GM21423 (cell line): Measurements from ENCODE around the gene SYT12.
A peak's percentile ranks its signal among the peaks of the same experiment; 100 is the strongest.

ENCODE experiments used
- ATAC-seq: cut with Tn5 transposase; IDR thresholded peaks from one replicate; pipeline ENCODE4 v1.9.1; 2021; ENCODE audit warnings: mild to moderate bottlenecking, moderate library complexity; ENCODE audit not compliant: unreplicated experiment

Gene SYT12

DNA sequence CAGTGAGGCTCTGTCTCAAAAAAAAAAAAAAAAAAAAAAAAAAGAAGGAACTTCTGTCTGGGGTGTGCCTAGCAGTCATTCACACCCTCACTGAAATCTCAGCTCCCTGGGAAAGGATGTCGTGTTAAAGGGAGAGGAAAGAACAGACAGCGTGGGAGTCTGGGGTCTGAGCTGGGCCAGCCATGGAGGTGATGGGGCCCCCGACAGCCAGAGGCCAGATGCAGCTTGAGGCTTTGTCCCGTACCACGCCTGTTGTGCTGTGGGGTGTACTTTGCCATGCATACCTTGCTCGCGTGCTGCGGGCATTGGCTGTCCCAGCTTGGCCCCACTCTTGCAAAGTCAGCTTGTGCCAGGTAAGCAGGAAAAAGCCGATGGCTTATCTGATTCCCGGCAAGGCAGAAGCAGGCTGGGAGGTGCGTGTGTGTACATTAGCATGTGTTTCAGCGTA, 4.6 kb downstream of the SYT12 start:
- no peak for ATAC-seq

DNA sequence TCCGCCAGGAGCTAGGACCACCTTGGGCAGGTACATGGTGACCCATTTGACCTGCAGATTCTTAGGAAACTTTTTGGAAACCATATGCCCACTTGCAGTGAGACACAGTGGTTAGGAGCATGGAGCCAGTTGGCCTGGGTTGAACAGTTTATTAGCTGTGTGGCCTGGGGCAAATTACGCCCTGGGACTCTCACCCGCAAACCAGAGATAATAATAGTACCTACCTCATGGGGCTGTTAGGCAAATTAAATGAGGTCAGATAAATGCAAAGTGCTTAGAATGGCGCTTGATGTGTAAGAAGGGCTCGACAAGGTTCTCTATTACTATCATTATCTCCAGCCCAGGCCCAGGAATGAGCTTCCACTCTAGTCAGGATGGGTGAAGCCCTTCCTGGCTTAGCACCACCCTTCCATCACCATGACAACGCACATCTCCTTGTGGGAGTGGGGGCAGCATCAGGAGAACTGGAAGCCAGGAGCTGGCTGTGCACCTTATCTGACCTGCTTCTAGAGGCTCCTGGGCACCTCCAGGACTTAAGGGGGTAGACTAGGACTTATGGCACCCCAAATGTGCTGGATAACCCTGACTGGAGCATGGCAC, 5.1 kb downstream of the SYT12 start:
- peak; percentile 65 for ATAC-seq

- ATAC-seq: no peak
Observed at GRCh38 chr11:67029146-67029545, 6.2 kb downstream of the SYT12 start.

GRCh38 chr11:67030976-67031375, 8.0 kb downstream of the SYT12 start:
- no peak for ATAC-seq

DNA sequence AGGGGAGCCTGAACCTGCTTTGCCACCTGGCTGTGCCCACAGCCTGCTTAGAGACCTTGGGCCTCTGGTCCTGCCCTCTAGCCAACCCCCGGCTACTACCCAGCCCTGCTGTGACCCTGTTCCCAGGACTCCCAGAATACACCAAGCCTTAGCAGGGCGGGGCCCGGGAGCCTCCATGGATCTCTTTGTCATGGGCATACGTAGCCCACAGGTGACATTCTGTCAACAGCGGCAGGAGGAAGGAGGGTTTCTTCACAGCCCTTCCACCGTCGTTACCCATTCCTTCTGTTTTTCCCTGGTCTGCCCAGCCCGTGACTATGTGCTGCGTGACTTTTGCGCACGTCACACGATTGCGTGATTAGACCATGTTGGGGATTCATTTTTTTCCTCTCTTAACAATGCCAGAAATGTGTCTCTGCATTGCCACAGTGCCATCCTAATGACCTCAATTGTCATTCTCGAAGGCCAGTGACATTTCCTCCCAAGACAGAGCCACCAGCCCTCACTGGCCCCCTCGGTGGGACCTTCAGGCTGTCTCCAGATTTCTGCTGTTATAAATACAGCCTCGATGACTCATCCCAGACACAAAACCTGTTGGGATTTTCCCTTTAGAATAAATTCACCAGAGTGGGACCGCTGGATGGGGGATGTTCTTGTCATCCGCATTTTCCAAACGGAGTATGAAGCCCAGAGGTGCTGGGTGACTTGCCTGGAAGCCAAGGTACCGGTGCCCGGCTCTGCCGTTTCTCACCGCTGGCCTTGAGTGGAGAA, 9.0 kb downstream of the SYT12 start:
- ATAC-seq: no peak

DNA sequence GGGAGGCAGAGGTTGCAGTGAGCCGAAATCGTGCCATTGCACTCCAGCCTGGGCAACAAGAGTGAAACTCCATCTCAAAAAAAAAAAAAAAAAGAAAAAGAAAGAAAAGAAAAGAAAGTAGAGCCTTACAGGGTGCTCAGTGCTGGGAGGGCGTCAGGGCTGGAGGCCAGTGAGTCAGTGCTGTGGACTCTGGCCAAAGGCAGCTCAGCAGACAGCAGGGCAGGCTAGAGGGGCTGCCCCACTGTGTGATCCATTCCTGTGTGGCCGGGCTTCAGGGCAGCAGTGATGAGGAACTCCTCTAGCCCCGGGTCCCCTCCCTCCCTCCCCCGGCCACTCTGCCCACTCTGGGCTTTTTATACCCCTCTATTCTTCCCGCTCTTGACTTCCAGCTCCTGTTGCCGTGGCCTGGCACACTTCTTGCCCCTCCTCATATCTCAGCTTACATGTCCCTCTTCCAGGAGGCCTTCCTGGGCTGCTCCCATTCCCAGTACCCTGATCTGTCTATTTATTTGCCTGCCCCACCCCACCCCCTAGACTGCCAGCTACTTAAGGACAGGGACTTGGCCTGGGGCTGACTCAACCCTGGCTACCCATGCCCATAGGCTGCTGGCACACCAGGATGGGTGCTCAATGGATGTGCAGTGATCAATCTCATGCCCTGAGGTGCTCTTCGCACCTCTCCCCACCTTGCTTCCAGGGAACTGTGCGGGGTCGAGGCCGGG, 10.1 kb downstream of the SYT12 start:
- no peak for ATAC-seq

DNA sequence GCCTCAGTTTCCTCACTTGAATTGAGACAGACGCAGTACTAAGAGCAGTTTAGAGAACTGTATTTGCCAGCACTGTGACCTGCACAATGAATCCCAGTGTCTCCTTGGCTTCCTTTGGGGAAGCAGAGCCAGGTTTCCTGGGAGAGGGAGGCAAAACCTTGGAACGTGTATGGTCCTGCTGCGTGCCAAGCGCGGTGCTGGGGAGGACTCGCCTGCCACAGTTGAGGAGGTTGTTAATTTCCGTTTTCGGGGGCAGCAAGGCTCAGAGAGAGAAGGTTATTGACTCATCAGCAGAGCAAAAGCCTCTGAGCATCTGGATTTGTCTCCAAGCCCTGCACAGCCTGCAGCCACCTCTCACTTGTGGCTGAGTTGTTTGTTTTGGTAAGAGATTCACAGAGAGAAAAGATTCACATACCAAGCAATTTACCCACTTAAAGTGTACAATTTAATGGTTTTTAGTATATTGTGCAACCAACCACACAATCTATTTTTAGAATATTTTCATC, 10.8 kb downstream of the SYT12 start:
- no peak for ATAC-seq

GRCh38 chr11:67034350-67034749, 11.4 kb downstream of the SYT12 start:
- no peak for ATAC-seq

DNA sequence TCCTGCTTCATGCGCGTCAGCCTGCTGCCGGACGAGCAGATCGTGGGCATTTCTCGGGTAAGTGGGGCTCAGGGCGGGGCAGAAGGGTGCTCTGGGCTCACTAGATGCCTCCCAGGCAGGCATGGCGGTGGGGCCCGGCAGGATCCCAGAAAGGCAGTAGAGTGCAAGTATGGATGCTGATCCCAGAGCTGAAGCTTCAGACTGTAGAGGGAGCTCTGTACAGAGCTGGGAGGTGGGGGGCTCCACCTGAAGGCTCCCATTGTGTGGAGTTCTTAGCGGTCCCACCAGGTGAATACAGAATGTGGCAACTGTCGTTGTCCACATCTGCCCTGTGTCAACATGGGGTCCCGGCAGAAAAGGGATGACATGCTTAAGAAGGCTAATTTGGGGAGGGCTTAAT, 17.2 kb downstream of the SYT12 start:
- ATAC-seq: no peak

- ATAC-seq: no peak
Observed at GRCh38 chr11:67041602-67042001, 18.7 kb downstream of the SYT12 start.

- no peak for ATAC-seq
Observed at GRCh38 chr11:67043572-67044349, 20.8 kb downstream of the SYT12 start.

DNA sequence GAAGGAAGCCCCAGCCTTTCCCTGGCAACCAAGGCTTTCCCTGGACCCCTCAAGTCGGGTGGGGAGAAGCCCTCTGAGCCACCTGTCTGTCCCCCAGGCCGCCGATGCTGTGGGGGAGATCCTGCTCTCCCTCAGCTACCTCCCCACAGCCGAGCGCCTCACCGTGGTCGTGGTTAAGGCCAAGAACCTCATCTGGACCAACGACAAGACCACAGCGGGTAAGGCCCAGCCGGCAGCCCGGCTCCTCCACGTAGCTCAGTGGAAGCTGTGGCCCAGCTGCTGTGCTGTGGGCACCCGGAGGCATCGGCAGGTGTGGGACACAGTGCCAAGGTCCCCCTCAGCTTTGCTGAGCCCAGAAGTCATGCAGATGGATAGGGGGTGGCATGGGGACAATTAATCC, 21.6 kb downstream of the SYT12 start:
- ATAC-seq: no peak

DNA sequence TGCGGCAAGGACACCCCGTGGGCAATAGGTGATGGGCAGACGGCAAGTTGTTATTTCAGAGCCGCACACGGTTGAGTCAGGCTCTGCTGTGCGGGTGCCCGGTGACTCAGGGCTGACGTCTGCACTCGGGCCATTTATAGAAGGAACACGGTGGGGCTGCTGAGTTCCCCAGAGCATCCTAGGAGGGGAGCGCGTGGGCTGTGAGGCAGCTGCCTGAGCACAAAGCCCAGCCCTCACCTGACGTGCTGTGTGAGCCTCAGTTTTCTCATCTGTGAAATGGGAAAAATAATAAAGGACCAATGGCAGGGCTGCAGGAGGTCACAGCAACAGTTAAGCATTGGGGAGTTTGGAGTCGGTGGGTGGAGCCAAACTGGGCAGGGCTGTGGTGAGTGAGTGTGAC, 22.4 kb downstream of the SYT12 start:
- ATAC-seq: no peak

- ATAC-seq: no peak
Observed at GRCh38 chr11:67048515-67049130, 25.7 kb downstream of the SYT12 start.

- no peak for ATAC-seq
Observed at GRCh38 chr11:67050139-67050538, 27.2 kb downstream of the SYT12 start.

DNA sequence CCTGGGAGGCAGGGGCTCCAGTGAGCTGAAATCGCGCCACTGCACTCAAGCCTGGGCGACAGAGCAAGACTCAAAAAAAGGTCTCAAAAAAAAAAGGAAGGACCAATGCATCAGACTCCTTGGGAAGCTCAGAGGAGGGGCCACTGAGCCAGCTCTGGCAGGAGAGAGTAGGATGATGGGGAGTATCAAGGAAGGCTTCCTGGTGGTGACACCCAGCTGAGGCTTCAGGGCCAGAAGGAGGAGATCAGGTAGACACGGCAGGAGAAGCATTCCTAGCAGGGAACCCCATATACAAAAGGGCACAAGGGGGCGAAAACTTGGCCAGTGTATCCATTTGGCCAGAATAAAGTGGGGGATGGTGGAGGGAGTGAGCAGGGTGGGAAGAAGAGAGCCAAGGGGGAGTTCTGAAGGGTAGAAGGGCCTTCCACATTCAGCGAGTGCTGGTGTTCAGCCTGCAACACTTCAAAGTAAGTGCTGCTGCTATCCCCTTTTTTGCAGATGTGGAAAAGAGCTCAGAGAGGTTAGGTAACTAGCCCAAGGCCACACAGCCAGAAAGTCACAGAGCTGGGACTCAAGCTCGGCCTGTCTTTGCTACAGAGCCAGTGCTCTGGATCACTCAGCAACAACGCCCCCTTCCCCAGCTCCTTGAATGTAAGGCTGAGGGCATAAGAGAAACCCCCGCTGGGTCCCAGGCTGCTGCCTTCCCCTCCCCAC, 28.4 kb downstream of the SYT12 start:
- ATAC-seq: no peak

- ATAC-seq: no peak
Observed at GRCh38 chr11:67051945-67052488, 29.1 kb downstream of the SYT12 start.

- ATAC-seq: no peak
Observed at GRCh38 chr11:67052891-67053290, 30.0 kb downstream of the SYT12 start.

DNA sequence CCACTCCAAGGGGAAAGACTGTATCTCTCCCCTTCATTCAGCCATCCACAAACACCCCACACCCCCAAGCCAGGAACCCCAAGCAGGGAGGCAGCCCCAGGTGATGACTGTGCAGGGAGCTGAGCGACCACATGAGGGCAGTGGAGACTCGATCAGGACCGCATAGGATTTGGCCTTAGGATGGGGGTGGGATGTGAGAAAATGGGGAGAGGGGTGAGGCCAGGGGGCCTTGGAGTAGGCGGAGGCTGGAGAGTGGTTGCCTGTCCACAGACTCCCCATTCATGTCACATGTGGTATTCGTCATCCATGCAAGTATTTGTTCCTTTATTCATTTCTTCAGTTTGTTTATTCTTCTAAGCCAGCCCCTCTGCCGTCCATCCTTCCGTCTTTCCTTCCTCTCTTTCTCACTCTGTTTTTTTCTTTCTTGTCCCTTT, 31.0 kb downstream of the SYT12 start:
- ATAC-seq: no peak
